HepG2 (cell line): ENCODE results near the gene MYO1E.

Source experiments
- KAT2B ChIP-seq: fragments of 150-350 bp; IDR thresholded peaks from 2 replicates; pipeline ENCODE4 v1.6.1; 2014; ENCODE audit warnings: low read depth, low read length, borderline replicate concordance
- POLR2A ChIP-seq, 2 experiments: IDR thresholded peaks; 2 replicates each; pipeline ENCODE4 v1.6.1; 2011; ENCODE audit warnings: low read depth in 2 of 2, low read length in 2 of 2, mild to moderate bottlenecking in 1 of 2, moderate library complexity in 1 of 2; ENCODE audit not compliant: insufficient read depth in 1 of 2

GRCh38 chr15:59154243-59154642 is 218.4 kb downstream of the MYO1E start:
- TF ChIP-seq POLR2A (IDR thresholded peaks at IDR 0.05; ENCODE audit: insufficient read depth in 1 of 2, low read depth in 2 of 2, low read length in 2 of 2) (no peak), KAT2B (no peak)
